Erythroblast (primary cell): ENCODE data around the gene RHBDD3.

Experiments
- GATA1 ChIP-seq: IDR thresholded peaks from 2 replicates; pipeline ENCODE4 v1.6.1; 2011; ENCODE audit warnings: low read depth, mild to moderate bottlenecking, control low read depth, low read length, moderate library complexity
- POLR2A ChIP-seq: IDR thresholded peaks from 2 replicates; pipeline ENCODE4 v1.6.1; 2011; ENCODE audit warnings: mild to moderate bottlenecking, low read length

DNA sequence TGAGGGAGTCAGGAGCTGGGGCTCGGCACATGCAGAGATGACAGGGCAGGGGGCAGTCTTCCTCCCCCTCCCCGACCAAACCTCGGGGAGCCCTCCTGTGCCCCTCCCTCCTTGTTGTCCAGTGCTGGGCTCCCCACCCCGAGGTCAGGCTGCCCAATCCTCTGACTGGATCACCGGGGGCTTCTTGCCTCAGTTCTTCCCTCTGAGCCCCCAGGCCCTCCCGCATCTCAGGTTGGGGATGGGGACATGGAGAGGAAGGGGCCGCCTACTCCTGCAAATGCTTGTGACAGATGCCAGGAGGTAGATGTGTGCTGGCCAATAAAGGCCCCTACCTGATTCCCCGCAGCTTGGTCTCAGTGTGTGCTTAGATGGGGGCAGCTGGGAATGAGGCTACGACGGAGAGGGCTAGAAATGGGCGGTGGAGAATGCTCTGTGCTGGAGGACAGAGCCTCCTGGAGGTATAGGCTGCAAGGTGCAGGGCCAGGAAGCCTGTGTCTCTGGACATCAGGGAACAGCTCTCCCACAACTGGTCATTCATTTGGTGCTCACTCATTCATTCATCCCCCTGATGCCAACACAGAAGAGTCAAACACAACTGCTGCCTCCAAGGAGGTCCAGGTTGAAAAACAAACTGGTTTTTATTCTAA lies 8.4 kb downstream of the RHBDD3 start:
- TF ChIP-seq POLR2A: no peak
- no peak for TF ChIP-seq GATA1
